Chondrocyte (in vitro differentiated cells): ENCODE measurements around the gene EIF4G3. TPM values are rescaled to one million over a fixed set of nuclear protein-coding genes. Genes with fewer than 3 reads are reported as not detected.

Experiments used
- DNase-seq: peaks from one replicate; pipeline ENCODE4 v3.0.0; 2021; ENCODE audit warnings: mixed read lengths, low spot score
- H3K27ac Mint-ChIP-seq: one replicate; pipeline ENCODE4 v1.8.0; 2021; ENCODE audit warnings: mild to moderate bottlenecking, moderate library complexity, mixed read lengths; ENCODE audit not compliant: unreplicated experiment
- H3K27me3 Mint-ChIP-seq: 2 replicates; pipeline ENCODE4 v1.8.0; 2021; ENCODE audit warnings: low read depth, mixed read lengths
- H3K36me3 Mint-ChIP-seq: 2 replicates; pipeline ENCODE4 v1.8.0; 2021; ENCODE audit warnings: low read depth, mixed read lengths
- H3K4me1 Mint-ChIP-seq: 2 replicates; pipeline ENCODE4 v1.8.0; 2021; ENCODE audit warnings: low read depth, mild to moderate bottlenecking, mixed read lengths
- H3K4me3 Mint-ChIP-seq: one replicate; pipeline ENCODE4 v1.8.0; 2021; ENCODE audit warnings: mild to moderate bottlenecking, moderate library complexity, mixed read lengths; ENCODE audit not compliant: unreplicated experiment
- H3K9me3 Mint-ChIP-seq: 2 replicates; pipeline ENCODE4 v1.8.0; 2021; ENCODE audit warnings: low read depth, mixed read lengths
- CTCF ChIP-seq: fragments of 200-600 bp; sonication (generic); IDR thresholded peaks from 2 replicates; pipeline ENCODE4 v1.5.0; 2021; ENCODE audit warnings: antibody characterized with exemption, mild to moderate bottlenecking, moderate library complexity
- total RNA-seq: library from RNA; stranded (reverse); gene quantifications from 3 replicates; pipeline ENCODE4 v1.2.1, GENCODE V29; 2021

The EIF4G3 gene
- total RNA-seq, 1 donor from 2014 or later = 56.6 TPM

DNA sequence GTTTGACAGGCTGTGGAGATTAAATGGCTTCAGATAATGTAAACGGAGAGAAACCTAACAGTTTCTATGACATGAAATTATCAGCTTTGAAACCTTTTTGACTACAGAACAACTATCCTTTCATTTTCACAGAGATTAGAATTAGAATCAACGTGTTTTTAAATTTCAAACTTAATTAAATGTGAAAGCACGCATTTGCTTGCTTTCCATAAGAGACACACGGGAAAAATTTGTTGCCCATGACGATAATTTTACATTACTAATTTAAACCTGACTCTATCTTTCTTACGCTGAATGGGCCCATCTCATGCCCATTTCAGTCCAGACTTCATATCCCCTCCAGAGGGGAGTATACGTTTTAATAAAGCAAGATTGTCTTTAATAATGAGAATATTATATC lies 297.9 kb downstream of the EIF4G3 start:
- H3K4me1 Mint-ChIP-seq = peaks cover 7% of the 10 kb centered on the region

GRCh38 chr1:20875198-20875973 lies 301.3 kb downstream of the EIF4G3 start:
- Mint-ChIP-seq H3K9me3 (no peaks in the 10 kb centered on the region), H3K4me1 (peaks cover 6% of the 10 kb centered on the region), H3K27me3 (no peaks in the 10 kb centered on the region), H3K4me3 (no peak overlapping the region), H3K36me3 (peaks cover 15% of the 10 kb centered on the region), H3K27ac (no peak overlapping the region)
- DNase-seq = no peak
- no peak for TF ChIP-seq CTCF

More for the DNA sequence above, 297.9 kb downstream of the EIF4G3 start:
- no peak overlapping the region for H3K27ac Mint-ChIP-seq
- no peak for DNase-seq
- H3K4me3 Mint-ChIP-seq = no peak overlapping the region
- no peaks in the 10 kb centered on the region for H3K27me3 Mint-ChIP-seq
- H3K36me3 Mint-ChIP-seq = peaks cover 16% of the 10 kb centered on the region
- TF ChIP-seq CTCF = no peak
- no peaks in the 10 kb centered on the region for H3K9me3 Mint-ChIP-seq

DNA sequence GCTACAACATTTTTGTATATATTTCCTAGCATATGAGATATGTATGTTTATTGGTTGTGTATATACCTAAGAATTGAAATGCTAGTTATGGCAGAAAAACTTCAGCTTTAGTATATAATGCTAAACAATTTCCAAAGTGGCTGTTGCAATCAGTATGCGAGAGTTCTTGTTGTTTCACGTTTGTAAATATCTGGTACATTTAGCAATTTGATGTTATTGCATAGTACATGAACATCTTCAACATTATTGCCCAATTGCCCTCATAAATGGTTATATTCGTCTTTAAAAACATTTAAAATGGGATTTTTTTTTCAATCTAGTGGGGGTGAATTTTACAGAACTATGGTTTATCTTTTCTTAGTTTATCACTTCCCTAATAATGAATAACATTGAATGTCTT lies 303.4 kb downstream of the EIF4G3 start:
- DNase-seq = no peak
- no peak overlapping the region for H3K27ac Mint-ChIP-seq
- H3K27me3 Mint-ChIP-seq = no peaks in the 10 kb centered on the region
- no peaks in the 10 kb centered on the region for H3K9me3 Mint-ChIP-seq
- H3K4me1 Mint-ChIP-seq = peaks cover 19% of the 10 kb centered on the region
- no peak overlapping the region for H3K4me3 Mint-ChIP-seq
- no peak for TF ChIP-seq CTCF
- H3K36me3 Mint-ChIP-seq = peaks cover 11% of the 10 kb centered on the region

- Mint-ChIP-seq H3K27me3 (no peaks in the 10 kb centered on the region), H3K27ac (no peak overlapping the region), H3K9me3 (no peaks in the 10 kb centered on the region), H3K36me3 (peaks cover 8% of the 10 kb centered on the region), H3K4me3 (no peak overlapping the region), H3K4me1 (peaks cover 34% of the 10 kb centered on the region)
- DNase-seq = no peak
- no peak for TF ChIP-seq CTCF
Measured at GRCh38 chr1:20871419-20871818, 305.3 kb downstream of the EIF4G3 start.

DNA sequence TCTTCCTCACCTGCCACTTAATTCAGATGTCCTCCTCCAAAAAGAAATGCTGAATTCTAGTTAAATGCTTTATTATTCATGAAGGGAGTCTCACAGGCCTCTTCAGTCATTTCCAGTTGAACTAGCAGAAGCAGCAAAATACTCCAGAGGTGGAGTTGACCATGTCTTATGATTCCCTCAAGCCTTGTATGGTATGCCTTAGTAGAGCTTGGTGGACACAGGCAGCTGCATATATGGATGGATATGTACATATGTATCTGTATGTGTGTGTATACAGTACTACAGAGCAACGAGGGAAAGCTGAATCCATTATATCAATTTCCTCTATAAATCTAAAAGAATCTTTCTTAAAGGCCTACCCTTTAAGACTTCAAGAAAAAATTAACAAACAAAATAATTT lies 306.0 kb downstream of the EIF4G3 start:
- no peak overlapping the region for H3K4me3 Mint-ChIP-seq
- TF ChIP-seq CTCF = no peak
- H3K9me3 Mint-ChIP-seq = no peaks in the 10 kb centered on the region
- no peak overlapping the region for H3K27ac Mint-ChIP-seq
- H3K4me1 Mint-ChIP-seq = peaks cover 34% of the 10 kb centered on the region
- no peaks in the 10 kb centered on the region for H3K27me3 Mint-ChIP-seq
- DNase-seq = no peak
- peaks cover 8% of the 10 kb centered on the region for H3K36me3 Mint-ChIP-seq
